Prostate gland (tissue), 2 donors: ENCODE results near the gene OR5B21. TPM values are rescaled to one million over a fixed set of nuclear protein-coding genes. Genes with fewer than 3 reads are reported as not detected.

Experiments used
- DNase-seq: peaks from one replicate; pipeline ENCODE4 v3.0.0-alpha.2; 2019; ENCODE audit warnings: low spot score
- H3K27ac ChIP-seq, 2 donors: fragments of 200-600 bp; sonication (generic); 2 replicates each; pipeline ENCODE4 v1.5.1; 2017 to 2019
- H3K27me3 ChIP-seq: fragments of 200-600 bp; sonication (generic); replicated peaks from 2 replicates; pipeline ENCODE4 v1.5.1; 2019; ENCODE audit not compliant: insufficient read depth
- H3K36me3 ChIP-seq, 2 donors: fragments of 200-600 bp; sonication (generic); 1 replicate in 1 of 2; 2 replicates in 1 of 2; pipeline versions ENCODE4 v1.5.1 to v1.8.1; 2017 to 2019
- H3K4me1 ChIP-seq: fragments of 200-600 bp; sonication (generic); replicated peaks from 2 replicates; pipeline ENCODE4 v1.5.1; 2019
- H3K4me3 ChIP-seq, 2 donors: fragments of 200-600 bp; sonication (generic); 2 replicates each; pipeline ENCODE4 v1.5.1; 2017 to 2019
- H3K9me3 ChIP-seq: fragments of 200-600 bp; sonication (generic); 2 replicates; pipeline ENCODE4 v1.5.1; 2017
- POLR2A ChIP-seq: fragments of 450-650 bp; IDR thresholded peaks from one replicate; pipeline ENCODE4 v1.6.1; 2016; ENCODE audit warnings: antibody characterized with exemption, mild to moderate bottlenecking
- POLR2AphosphoS5 ChIP-seq: sonication (generic); formaldehyde crosslinking; IDR thresholded peaks from one replicate; pipeline ENCODE4 v1.6.1; 2017; ENCODE audit warnings: antibody characterized with exemption
- WGBS: methylation state at CpG from one replicate; pipeline ENCODE4 v1.1.5; 2018; 5-methylcytosine and 5-hydroxymethylcytosine counted together
- intact Hi-C: fragments of 100-400 bp; cut with DNase I; formaldehyde crosslinking; loops from one replicate; pipeline ENCODE4 v1.14.2; 2022
- total RNA-seq, 2 donors: library from RNA; depleted of rRNA; stranded (reverse); fragments of >200 nt; gene quantifications; one replicate each; pipeline ENCODE4 v1.1.0, GENCODE V29; 2016
- TF ChIP-seq, protein P1 (sequence below), 4 experiments: fragments of 200-600 bp in 2 of 4; fragments of 450-650 bp in 2 of 4; sonication (generic) in 2 of 4; IDR thresholded peaks; 1 replicate in 3 of 4; 2 replicates in 1 of 4; pipeline ENCODE4 v1.5.1; 2016 to 2019; ENCODE audit warnings: antibody characterized with exemption in 4 of 4, mild to moderate bottlenecking in 2 of 4, moderate library complexity in 2 of 4

Gene OR5B21
- total RNA-seq, 2 donors from 2014 or later = not detected

DNA sequence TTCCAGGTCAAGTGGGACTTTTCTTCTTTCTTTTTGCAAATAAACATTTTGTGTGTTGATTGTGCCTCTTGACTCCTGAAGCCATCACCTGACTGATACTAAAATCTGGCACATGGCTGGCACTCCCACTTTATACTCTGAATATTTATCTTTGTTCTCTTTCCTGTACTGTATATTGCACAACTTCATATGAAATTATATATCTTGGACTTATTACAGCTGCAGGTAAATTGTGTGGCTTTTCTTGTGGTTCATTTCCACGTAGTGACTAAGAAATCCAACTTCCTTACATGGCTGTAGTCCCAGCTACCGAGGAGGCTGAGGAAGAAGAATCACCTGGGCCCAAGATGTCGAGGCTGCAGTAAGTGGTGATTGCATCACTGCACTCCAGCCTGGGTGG is 42.2 kb downstream of the OR5B21 start:
- TF ChIP-seq, protein P1, sequence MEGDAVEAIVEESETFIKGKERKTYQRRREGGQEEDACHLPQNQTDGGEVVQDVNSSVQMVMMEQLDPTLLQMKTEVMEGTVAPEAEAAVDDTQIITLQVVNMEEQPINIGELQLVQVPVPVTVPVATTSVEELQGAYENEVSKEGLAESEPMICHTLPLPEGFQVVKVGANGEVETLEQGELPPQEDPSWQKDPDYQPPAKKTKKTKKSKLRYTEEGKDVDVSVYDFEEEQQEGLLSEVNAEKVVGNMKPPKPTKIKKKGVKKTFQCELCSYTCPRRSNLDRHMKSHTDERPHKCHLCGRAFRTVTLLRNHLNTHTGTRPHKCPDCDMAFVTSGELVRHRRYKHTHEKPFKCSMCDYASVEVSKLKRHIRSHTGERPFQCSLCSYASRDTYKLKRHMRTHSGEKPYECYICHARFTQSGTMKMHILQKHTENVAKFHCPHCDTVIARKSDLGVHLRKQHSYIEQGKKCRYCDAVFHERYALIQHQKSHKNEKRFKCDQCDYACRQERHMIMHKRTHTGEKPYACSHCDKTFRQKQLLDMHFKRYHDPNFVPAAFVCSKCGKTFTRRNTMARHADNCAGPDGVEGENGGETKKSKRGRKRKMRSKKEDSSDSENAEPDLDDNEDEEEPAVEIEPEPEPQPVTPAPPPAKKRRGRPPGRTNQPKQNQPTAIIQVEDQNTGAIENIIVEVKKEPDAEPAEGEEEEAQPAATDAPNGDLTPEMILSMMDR (IDR thresholded peaks at IDR 0.05) = no peak
- no peak for TF ChIP-seq POLR2AphosphoS5
- TF ChIP-seq POLR2A = no peak
- Histone ChIP-seq H3K4me3 (no peak overlapping the region), H3K27ac (no peak overlapping the region), H3K27me3 (no peaks in the 10 kb centered on the region), H3K4me1 (no peaks in the 10 kb centered on the region), H3K9me3 (no peaks in the 10 kb centered on the region), H3K36me3 (no peaks in the 10 kb centered on the region)
- no peak for DNase-seq
- intact Hi-C loops = no loop called here
- WGBS = 70% methylated on average over 3 of the region's 3 CpGs

Other genes starting within 250 kb of the OR5B21 start
- not detected for gene OR10W1, start 239.8 kb downstream of the OR5B21 start, total RNA-seq
- gene OR5B17, start 149.0 kb downstream of the OR5B21 start, total RNA-seq = not detected
- not detected for gene OR5B3, start 101.2 kb downstream of the OR5B21 start, total RNA-seq
- gene OR5B2, start 80.0 kb downstream of the OR5B21 start, total RNA-seq = not detected
- gene OR5B12, start 65.9 kb downstream of the OR5B21 start, total RNA-seq = not detected
- 1 to 10 TPM; 5.4 to 9.4 TPM for gene LPXN, start 67.8 kb upstream of the OR5B21 start, total RNA-seq
- 10 to 100 TPM; 34.0 to 70.7 TPM for gene ZFP91, start 71.0 kb upstream of the OR5B21 start, total RNA-seq
- under 1 TPM in 1 of 2 donors, not detected in 1; 0.74 TPM for gene CNTF, start 114.6 kb upstream of the OR5B21 start, total RNA-seq
- not detected for gene GLYAT, start 223.8 kb upstream of the OR5B21 start, total RNA-seq